Upper lobe of right lung (tissue), 1 donor: ENCODE measurements around the gene PRTFDC1. TPM values are rescaled to one million over a fixed set of nuclear protein-coding genes. Genes with fewer than 3 reads are reported as not detected.

ENCODE experiments used
- ATAC-seq: fragments of 200-7000 bp; cut with Tn5 transposase; one replicate; pipeline ENCODE4 v1.9.1; 2020; ENCODE audit warnings: mild to moderate bottlenecking, moderate library complexity
- DNase-seq: peaks from one replicate; pipeline ENCODE4 v3.0.0-alpha.2; 2020
- H3K27ac ChIP-seq: fragments of 200-600 bp; one replicate; pipeline ENCODE4 v1.8.0; 2022
- H3K27me3 ChIP-seq: fragments of 200-600 bp; one replicate; pipeline ENCODE4 v1.8.0; 2022; ENCODE audit warnings: mild to moderate bottlenecking
- H3K36me3 ChIP-seq: fragments of 200-600 bp; one replicate; pipeline ENCODE4 v1.8.0; 2022
- H3K4me1 ChIP-seq: fragments of 200-600 bp; one replicate; pipeline ENCODE4 v1.8.0; 2022
- H3K4me3 ChIP-seq: fragments of 200-600 bp; one replicate; pipeline ENCODE4 v1.8.0; 2022; ENCODE audit warnings: mild to moderate bottlenecking
- H3K9me3 ChIP-seq: fragments of 200-600 bp; one replicate; pipeline ENCODE4 v1.8.0; 2022
- intact Hi-C: fragments of 100-400 bp; cut with DNase I; formaldehyde crosslinking; loops from one replicate; pipeline ENCODE4 v1.11.0; 2022
- total RNA-seq: library from RNA; stranded (reverse); fragmentation: NEBNext Ultra II Directional; extraction: Animal tissue kit (Norgen Biotek cat#: 25700); gene quantifications from one replicate; pipeline ENCODE4 v1.2.1, GENCODE V29; 2021
- TF ChIP-seq, protein P1 (sequence below): fragments of 200-600 bp; IDR thresholded peaks from one replicate; pipeline ENCODE4 v1.8.0; 2022; ENCODE audit warnings: antibody characterized with exemption
- donor health status: DM: no; HTN: yes; CAD: no; lungs with severe emphysema.

Gene PRTFDC1
- total RNA-seq, 1 donor from 2014 or later, result 2.7 TPM

DNA sequence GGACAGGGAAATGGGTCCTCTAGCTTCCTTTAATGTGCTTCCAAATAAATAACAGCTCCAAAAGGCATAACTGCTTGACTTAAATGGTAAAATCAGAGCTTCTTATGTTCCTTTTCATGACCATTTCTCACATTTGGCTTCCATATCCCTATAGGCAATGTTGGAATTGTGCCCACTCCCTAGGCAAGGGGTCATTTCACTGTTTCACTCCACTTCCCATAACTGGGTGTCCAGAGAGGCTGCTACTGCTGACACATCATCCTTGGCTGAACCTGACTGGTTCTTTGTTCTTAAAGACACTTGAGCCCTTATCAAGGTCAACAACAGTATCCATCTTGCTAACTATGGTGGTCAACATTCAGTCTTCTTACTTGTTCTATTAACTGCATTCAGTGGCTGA lies 37.1 kb downstream of the PRTFDC1 start:
- DNase-seq, result no peak
- ATAC-seq, result no peak
- Histone ChIP-seq H3K4me3 (no peak overlapping the region), H3K4me1 (no peaks in the 10 kb centered on the region), H3K27me3 (no peaks in the 10 kb centered on the region), H3K36me3 (no peaks in the 10 kb centered on the region), H3K27ac (no peak overlapping the region), H3K9me3 (no peaks in the 10 kb centered on the region)
- intact Hi-C loops, result no loop called here
- TF ChIP-seq, protein P1, sequence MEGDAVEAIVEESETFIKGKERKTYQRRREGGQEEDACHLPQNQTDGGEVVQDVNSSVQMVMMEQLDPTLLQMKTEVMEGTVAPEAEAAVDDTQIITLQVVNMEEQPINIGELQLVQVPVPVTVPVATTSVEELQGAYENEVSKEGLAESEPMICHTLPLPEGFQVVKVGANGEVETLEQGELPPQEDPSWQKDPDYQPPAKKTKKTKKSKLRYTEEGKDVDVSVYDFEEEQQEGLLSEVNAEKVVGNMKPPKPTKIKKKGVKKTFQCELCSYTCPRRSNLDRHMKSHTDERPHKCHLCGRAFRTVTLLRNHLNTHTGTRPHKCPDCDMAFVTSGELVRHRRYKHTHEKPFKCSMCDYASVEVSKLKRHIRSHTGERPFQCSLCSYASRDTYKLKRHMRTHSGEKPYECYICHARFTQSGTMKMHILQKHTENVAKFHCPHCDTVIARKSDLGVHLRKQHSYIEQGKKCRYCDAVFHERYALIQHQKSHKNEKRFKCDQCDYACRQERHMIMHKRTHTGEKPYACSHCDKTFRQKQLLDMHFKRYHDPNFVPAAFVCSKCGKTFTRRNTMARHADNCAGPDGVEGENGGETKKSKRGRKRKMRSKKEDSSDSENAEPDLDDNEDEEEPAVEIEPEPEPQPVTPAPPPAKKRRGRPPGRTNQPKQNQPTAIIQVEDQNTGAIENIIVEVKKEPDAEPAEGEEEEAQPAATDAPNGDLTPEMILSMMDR, result no peak

DNA sequence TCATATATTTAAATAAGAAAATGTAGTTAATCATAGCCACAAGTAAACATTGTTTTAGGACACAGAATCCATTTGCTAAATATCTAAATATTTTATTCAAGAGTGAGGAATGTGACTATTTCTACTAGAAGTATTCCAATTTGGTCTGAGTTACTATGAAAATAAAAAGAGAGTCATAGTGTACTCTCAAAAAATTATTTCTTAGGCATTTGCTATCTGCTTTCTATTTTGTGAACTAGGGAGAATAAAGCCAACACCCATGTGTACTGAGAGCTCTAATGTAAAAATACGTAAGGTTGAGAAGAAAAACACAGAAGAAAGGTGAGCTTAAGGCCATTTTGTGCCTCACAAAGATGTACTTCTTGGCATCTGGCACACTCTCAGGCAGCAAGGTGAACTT lies 38.3 kb downstream of the PRTFDC1 start:
- intact Hi-C loops, result no loop called here
- TF ChIP-seq, protein P1, result no peak

DNA sequence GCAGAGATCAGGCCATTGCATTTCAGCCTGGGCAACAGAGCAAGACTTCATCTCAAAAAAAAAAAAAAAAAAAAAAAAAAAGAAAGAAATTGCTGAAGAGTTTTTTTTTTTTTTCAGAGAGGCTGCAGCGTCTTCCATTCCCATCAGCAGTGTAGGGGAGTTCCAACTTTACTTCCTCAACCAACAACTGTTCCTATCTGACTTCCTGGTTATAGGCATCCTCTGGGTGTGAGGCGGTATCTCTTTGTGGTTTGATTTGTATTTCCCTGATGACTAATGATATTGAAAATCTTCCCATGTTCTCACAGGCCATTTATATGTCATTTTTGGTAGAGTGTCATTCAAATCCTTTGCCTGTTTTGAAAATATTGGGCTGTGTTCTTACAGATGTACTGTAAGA lies 40.2 kb downstream of the PRTFDC1 start:
- DNase-seq, result no peak
- TF ChIP-seq, protein P1, result no peak
- intact Hi-C loops, result no loop called here
- H3K36me3 ChIP-seq, result no peaks in the 10 kb centered on the region
- no peaks in the 10 kb centered on the region for H3K9me3 ChIP-seq
- H3K4me3 ChIP-seq, result no peak overlapping the region
- no peaks in the 10 kb centered on the region for H3K27me3 ChIP-seq
- no peaks in the 10 kb centered on the region for H3K4me1 ChIP-seq
- ATAC-seq, result peak; percentile 67
- H3K27ac ChIP-seq, result no peak overlapping the region

More for the DNA sequence above, 38.3 kb downstream of the PRTFDC1 start:
- DNase-seq (no peak), ATAC-seq (no peak)
- no peak overlapping the region for H3K4me3 ChIP-seq
- no peaks in the 10 kb centered on the region for H3K27me3 ChIP-seq
- H3K9me3 ChIP-seq, result no peaks in the 10 kb centered on the region
- no peaks in the 10 kb centered on the region for H3K4me1 ChIP-seq
- H3K36me3 ChIP-seq, result no peaks in the 10 kb centered on the region
- H3K27ac ChIP-seq, result no peak overlapping the region

DNA sequence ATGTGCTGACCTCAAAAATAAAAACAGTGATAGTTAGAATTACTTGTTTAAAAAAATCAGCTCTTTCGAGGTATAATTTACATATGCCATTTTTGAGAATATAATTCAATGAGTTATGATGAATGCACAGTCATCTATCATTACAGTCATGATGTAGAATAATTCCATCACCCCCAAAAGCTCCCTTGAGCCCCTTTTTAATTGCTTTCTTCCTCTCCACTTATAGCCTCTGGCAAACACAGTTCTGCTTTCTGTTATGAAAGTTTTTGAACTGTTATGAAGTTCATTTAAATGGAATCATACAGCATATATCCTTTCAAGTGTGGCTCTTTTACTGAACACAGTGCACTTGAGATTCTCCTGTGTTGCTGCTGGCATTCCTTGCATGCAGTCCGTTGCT lies 41.4 kb downstream of the PRTFDC1 start:
- DNase-seq (no peak), ATAC-seq (no peak)
- H3K4me1 ChIP-seq, result no peaks in the 10 kb centered on the region
- H3K27ac ChIP-seq, result no peak overlapping the region
- intact Hi-C loops, result no loop called here
- H3K4me3 ChIP-seq, result no peak overlapping the region
- H3K27me3 ChIP-seq, result no peaks in the 10 kb centered on the region
- no peaks in the 10 kb centered on the region for H3K9me3 ChIP-seq
- TF ChIP-seq, protein P1, result no peak
- H3K36me3 ChIP-seq, result no peaks in the 10 kb centered on the region

DNA sequence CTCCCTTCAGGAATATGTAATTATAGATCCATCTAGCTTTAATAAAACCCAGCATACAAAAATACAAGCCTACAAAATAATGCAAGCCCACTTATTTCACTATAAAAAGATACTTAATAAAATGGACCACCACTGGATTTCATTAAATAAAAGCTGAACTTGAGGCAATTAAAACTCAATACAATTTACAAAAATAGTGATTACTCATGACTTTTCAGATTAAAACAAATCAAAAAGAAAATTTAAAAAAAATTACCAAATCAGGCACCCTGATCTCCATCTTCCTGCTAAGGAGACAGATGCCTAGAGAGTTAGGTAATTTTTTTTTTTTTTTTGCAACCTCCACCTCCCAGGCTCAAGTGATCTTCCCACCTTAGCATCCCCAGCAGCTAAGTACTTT lies 41.8 kb downstream of the PRTFDC1 start:
- ATAC-seq (no peak), DNase-seq (no peak)
- H3K9me3 ChIP-seq, result no peaks in the 10 kb centered on the region
- intact Hi-C loops, result no loop called here
- no peaks in the 10 kb centered on the region for H3K4me1 ChIP-seq
- no peaks in the 10 kb centered on the region for H3K36me3 ChIP-seq
- H3K27ac ChIP-seq, result no peak overlapping the region
- TF ChIP-seq, protein P1, result no peak
- no peaks in the 10 kb centered on the region for H3K27me3 ChIP-seq
- no peak overlapping the region for H3K4me3 ChIP-seq

DNA sequence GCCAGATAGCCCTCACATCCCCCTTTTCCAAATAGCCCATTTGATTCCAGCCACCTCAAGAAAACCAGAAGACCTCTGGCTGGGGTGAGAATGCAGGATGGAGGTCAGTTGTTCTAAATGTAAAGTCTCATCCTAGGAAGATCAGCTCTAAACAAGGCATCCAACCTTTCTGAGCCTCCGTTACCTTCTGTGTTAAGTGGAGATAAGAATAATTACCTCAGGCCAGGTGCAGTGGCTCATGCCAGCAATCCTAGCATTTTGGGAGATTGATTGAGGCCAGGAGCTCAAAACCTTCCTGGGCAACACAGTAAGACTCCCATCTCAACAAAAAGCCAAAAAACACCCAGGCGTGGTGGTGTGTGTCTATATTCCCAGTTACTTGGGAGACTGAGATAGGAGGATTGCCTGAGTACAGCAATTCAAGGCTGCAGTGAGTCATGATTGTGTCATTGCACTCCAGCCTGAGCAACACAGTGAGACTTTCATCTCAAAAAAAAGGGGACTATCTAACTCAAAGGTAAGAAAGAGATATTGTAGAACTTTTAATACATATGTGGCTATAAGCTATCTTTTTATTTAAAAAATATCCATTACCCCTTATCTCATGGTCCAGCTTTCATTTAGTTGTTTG lies 43.5 kb downstream of the PRTFDC1 start:
- no peaks in the 10 kb centered on the region for H3K4me1 ChIP-seq
- DNase-seq (no peak), ATAC-seq (no peak)
- H3K36me3 ChIP-seq, result no peaks in the 10 kb centered on the region
- H3K4me3 ChIP-seq, result no peak overlapping the region
- TF ChIP-seq, protein P1, result no peak
- intact Hi-C loops, result no loop called here
- H3K27ac ChIP-seq, result no peak overlapping the region
- H3K27me3 ChIP-seq, result no peaks in the 10 kb centered on the region
- no peaks in the 10 kb centered on the region for H3K9me3 ChIP-seq
